GM19468 (cell line): ENCODE results near the gene ABL1.

Source experiments
- ATAC-seq: cut with Tn5 transposase; IDR thresholded peaks from one replicate; pipeline ENCODE4 v1.9.1; 2021; ENCODE audit warnings: mild to moderate bottlenecking, moderate library complexity, moderate number of reproducible peaks; ENCODE audit not compliant: unreplicated experiment; ENCODE audit errors: extremely low read depth

Gene ABL1

DNA sequence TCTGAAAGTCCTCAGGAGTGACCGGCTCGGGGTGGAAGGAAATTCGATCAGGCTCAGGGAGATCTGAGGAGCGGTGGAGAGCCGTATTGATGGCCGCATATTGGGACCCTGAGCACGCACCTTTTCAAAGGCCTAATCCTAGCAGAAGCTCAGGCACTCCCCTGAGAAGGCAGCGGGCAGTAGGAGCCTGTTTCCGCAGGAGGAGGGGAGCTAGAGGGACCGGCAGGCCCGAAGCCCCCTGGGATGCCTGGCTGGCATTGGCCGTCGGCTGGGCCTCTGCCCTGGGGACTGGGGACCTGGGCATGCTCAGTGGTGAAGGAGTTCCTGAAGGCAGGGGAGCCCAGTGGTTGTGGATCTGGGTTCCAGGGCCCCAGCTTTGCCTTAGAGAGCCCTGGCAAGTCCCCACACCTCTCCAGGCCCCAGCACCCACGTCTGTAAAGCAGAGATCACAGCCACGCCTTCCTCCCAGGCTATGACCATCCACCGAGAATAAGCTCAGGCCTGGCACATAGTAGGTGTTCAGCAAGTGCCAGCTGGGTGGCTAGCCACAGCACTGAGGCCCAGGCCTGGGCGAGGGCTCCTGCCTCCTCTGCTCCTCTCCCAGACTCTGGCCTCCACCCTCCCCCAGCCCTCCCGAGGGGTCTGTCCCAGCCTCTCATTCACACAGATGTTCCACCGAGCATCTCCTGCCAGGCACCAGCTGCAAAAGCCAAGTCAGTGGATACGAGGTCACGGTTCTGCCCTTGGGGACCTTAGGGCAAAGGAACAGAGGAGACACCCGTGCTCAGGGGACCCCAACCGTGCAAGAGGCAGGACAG, 78.8 kb downstream of the ABL1 start:
- no peak for ATAC-seq

DNA sequence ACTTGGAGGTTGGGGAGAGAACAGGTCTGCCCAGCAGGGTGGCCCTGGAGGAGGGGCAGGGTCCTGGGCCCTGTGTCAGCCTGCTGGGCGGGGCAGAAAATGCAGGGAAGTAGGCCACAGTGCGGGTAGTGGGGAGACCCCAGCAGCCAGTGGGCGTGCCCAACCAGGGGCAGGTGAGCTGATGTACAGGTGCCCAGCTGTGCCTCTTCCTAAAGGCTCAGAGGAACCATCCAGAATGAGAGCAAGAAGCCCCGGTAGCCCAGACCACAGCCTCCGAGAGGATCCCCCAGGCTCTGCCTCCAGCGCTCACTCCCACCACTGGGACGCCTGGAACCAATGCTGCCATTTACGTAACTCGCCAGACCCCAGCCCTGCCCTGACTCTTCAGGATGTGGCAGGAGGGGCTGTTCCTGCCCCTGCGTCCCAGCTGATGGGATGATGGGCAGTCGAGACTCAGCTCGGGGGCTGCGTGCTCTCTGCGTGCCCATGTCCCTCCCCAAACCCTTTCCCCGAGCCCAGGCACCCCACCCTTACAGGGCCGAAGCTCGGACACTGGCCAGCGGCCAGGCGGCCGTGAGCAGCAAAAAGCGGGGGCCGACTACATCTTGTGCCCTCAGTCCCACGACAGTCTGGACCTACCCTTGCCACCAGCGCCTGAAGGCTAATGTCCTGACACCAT, 79.5 kb downstream of the ABL1 start:
- ATAC-seq = no peak

DNA sequence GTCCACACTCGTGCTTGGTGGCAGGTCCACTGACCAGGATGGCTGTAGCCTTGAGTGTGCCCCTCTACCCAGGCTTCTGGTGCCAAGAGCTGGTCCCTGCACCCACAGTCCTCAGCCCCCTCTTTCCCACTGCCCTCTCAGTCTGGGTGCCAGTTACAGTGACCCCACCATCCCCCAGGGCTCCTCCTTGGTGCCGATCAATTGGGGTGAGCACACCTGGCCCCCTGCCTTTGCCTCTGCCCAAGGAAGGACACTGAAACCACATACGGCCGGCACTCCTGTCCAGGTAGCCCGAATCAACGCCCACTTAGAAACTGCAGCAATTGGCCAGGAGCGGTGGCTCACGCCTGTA, 80.0 kb downstream of the ABL1 start:
- no peak for ATAC-seq

DNA sequence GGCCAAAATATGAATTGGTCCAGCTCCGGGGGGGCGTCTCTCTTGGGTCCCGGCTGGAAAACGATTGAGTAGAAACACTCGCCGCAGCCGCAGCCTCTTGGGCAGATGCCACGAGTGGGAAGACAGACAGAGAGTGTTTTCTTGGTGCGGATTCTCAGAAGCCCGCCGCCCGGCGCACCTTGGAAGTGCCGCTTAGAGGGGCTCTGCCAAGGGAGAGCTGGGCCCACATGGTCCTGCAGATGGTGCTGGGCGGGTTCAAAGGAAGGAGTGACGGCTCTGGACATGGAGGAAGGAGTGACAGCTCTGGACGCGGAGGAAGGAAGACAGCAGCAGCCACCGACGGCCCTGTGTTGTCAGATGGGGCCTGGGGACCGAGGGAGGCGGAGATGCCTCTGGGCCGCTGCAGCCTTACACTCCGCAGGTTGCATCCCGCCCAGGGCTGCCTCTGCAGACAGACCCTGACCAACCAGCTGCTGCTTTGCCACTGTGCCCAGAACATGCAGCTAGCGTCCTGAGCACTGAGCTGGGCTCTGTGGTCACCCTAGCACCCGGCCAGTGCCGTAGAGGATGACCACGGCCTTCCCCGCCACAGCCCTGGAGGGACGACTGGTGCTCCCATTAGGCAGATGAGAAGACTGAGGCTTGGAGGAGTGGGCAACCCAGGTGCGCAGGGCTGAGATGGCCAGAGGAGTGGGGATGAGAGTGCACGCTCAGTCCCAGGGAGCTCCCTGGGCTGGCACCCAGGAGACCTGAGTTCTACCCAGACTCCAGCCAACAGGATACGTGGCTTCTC, 82.3 kb downstream of the ABL1 start:
- ATAC-seq = no peak

DNA sequence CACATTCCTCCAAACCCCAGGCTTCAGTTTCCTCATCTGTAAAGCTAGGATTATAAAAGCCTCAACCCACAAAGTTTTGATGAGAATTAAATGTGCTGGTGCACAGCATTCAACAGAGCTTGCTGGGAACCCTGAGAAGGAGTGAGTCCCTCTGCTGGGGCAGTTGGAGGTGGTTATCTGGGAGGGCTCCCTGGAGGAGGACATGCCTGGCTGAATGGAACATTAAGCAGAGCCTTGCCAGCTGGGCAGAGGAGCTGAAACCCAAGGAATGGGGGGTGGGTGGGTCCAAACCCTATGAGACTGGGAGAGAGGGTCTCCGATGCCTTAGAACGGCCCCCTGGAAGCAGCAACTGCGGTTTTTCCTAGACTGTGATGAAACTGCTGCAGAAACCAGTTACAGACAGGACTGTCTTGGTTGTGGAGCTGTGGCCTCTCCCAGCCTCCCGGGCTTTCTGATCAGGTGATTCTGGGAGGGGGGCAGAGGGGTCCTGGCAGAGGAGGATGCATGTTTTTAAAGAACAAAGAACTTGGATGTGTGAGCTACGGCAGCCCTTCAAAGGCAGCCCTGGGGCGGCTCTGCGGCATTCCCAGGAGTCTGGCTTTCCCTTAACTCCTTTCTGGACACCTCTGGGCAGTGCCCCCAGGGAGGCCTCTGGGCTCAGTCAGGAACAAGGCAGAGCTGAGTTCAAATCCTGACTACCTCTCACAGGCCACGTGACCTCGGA, 83.2 kb downstream of the ABL1 start:
- ATAC-seq = no peak

DNA sequence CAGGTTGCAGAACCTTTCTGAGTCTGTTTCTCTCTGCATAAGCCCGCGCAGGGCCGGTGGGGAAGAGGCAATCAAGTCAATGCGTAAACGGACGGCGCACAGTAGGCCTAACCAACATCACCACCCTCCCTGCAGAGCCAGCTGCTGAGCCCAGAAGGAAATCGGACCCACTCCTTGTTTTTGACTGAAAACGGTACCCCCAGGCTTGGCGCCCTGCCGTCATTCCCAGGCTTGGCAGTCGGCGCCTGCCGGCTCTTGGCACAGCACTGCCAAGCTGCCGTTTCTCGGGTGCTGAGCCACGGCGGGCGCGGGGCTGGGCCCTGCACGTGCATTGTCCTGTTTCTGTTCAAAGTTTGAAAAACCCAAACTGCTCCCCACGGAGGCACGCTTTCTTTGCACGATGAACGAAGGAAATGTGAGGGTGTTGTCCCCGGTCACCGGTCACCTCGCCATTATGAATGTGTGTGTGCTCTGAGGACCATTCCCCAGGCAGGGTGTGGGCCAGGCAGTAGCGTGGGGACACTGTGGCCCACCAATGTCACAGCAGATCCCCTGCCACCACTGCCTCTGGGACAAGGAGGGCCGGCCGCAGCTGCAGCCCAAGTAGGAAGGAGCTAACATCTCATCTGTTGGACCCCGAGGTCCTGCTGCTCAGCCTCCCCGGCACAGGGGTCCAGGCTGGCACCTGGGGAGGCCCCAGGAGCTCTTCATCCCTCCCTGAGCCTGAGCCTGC, 83.9 kb downstream of the ABL1 start:
- no peak for ATAC-seq

DNA sequence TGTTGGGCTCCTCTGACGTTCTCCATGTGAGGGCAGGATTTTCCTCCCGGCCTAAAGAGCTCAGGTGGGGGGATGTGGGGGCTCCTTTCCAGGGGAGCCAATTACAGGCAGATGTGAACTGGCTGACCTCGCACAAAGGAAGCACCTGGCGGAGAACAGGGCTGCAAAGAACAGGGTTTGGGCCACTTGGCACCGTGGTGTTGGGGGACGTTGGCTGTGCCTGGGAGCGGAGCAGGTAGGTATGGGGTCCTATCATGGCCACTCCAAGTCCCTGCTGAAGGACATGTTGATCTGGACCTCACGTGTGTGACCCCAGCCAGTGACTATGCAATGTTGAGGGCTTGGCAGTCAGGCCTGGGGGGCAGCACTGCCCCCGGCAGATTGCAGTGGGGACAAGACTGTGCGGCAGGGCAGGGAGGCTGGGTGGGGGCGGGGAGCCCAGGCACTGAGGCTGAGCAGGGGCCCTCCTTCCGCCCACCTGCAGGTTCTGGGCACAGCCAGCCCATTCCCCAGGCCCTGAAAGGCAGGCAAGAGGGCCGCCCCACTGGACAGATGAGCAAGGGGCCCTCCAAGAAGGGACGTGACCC, 84.6 kb downstream of the ABL1 start:
- ATAC-seq = no peak

DNA sequence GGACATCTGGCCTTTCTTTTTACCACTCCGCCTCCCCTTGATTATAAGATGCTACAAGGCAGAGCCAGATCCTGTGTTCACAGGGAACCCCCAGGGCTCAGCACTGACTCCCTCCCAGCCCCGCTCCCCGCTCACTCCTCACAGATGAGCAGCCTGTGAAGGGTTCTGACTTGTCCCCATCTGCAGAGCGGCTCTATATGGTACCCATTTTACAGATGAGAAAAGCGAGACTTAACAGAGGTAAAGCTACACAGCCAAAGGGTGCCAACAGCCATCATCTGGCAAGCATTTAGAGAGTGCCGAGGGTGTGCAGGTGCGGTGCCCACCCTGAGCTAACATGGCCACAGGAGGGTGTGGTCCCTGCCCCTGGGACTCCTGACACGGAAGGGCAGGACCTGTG, 85.2 kb downstream of the ABL1 start:
- no peak for ATAC-seq

DNA sequence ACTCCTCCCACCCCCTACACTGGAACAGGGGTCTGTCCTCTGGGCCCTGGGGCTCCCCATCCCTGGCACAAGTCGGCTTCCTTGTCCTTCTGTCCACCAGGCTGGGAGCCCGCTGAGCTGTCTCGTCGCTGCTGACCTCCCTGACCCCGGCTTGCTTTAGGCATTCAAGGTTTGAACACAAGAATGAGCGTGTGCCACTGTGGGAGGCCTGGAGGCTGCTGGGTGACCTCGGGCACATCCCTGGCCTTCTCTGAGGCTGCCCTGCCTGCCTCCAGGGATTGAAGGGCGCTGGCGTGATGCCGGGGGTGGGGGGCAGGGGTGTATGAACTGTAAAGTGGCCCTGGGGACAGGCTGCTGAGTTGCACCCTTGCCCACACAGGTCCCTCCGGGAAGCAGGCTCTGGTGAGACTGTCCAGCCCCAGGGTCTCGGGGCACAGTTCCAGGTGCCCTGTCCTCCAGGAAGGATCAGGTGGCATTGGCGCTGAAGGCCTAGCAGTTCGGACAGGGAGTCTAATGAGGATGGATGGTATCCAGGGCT, 85.8 kb downstream of the ABL1 start:
- ATAC-seq = no peak

DNA sequence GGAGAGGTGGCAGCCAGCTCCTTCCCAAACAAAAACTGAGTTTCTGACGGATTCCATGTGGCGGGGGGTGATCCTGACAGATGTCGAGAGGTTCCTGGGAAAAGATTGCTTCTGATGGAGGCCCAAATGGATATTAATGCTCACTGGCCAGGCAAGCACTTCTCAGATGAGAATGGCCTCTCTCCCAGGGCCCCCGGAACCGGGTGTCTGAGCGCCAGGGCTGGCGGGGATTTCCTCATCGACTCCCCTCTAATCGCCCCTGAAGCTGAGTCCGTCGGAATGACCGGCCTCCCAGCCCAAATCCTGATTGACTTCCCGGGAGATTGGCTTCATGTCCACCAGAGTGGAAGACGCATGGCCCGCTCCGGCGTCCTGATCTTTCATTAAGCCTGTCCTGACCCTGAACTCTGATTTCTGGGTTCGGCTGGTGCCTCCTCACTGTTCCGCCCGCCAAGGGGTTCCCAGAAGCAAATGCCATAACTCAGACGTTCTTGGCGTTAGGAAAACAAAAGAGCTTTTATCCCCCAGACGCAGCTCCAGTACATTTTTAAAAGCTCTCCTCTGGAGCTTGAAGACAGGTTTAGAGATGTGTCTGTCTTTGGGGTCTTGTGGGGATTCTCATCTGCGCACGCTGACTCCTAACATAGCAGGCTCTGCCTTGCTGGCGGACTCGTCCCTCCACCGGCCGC, 86.4 kb downstream of the ABL1 start:
- no peak for ATAC-seq

DNA sequence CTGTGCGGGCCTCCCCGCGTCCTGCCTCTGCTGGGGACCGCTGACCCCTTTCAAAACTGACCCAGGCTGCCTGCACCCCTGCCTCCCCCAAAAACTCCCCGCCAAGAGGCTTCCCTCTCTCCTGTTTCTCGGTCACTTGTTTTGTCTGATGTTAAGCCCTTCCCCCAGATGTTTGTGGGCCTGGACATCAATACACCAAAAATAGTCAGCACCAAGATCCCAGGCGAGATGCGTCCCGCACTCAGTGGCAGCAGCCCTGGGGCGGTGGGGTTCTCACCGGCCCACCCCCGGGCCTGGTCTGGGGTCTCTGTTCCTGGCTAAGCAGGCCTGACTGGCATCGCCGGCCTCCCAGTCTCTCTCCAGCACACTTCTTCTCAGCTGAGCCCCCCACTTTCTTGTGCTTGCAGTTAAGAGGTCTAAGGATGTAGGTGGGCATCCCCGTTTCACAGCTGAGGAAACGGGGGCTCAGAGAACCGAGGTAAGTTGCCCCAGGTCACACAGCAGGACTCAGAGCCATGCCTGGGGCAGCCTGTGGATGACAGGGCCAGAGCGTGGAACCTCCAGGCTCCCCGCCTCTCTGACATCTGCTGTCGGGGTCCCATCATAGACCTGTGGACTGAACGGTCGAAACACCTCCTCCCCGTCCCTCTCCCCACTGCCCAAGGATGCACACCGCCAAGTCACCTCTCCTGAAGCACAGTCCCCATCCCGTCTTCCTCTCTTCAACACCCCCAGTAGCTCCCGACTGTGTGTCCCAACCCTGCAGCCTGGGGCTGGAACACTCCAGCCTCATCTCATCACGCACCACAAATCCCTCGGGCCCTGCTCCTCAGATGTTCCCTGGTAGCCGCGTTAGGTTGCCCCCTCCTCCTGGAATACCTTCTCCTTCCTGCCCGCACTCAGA, 87.2 kb downstream of the ABL1 start:
- ATAC-seq = no peak

DNA sequence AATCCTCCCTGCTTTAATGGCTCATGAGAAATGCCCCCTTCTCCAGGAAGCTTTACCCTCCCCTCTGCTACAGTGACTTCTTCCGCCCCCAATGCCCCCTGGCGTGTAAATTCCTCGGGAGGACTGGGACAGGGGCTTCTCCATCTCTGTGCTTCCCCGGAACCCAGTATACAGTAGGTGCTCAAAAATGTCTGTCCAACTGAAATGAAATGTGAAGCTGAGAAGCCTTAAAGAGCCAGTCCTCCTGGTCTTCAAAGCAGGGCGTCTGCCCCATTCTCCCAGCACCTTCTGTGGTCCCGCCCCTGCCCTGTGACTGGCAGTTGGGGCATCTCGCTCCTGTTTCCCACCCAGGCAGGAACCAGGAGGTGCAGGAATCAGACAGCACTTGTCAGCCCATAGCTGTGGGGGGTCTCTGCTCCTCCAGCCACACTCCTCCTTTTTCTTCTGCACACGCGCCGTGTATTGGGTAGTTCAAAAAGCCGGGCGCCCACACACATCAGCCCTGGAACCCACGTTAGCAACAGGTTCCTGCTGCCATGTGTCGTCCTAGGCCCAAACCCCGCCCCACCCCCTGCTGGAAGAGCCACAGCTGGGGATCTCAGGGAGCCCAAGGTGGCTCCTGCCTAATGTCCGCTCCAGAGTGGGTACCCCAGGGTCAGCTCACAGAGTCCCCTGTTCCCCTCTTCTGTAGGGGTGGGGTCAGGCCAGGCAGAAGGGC, 88.0 kb downstream of the ABL1 start:
- no peak for ATAC-seq

DNA sequence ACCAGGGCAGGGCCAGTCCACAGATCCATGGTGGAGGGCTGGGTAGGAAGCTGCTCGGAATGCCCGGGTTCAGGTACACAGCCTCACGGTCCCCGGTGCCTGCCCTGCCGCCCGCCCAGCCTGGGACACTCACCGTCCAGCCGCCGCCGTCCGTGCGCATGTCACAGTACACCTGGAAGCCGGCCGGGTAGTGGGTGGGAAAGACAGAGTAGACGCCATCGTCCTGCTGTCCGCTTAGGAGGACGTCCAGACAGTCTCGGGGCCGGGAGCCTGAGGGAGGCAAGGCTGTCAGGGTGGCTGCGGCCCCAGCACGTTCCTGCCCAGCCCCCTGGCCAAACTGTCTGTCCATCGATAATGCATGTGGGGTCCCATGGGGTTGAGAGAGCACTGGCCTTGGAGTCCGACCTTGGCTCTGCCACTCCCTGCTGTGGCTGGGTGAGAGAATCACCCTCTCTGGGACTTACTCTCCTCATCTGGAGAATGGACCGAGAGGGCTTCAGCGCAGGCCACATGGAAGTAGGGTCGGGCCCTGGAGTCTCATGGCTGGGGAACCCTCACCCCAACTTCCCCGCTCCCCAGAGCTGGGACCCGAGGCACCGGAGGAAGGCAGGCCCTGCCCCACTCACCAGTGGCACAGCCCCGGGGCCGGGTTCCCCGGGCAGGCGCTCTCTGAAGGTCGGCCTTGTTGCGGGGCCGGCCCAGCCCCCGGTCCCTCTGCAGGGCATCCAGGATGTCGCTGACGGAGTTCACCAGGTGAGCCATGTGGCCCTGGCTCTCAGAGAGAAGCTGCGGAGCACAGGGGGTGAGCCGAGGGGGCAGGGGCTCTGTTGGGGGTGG, 88.8 kb downstream of the ABL1 start:
- ATAC-seq = no peak

DNA sequence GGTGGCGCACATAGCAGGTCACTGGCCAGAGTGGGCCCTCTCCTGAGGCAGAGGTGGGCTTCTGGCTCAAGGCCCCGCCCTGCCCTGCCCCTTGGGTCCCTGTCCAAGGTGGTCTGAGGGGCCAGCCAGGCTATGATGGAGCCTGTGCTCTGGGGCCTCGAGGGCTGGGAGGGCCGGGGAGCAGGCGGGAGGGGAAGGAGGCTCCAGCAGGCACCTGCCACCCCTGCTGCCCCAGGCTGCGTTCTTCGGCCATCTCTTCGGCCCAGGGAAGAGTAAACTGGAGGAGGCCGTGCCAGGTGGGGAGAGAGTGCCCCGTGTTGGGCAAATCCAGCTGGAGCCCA, 89.4 kb downstream of the ABL1 start:
- ATAC-seq = no peak

DNA sequence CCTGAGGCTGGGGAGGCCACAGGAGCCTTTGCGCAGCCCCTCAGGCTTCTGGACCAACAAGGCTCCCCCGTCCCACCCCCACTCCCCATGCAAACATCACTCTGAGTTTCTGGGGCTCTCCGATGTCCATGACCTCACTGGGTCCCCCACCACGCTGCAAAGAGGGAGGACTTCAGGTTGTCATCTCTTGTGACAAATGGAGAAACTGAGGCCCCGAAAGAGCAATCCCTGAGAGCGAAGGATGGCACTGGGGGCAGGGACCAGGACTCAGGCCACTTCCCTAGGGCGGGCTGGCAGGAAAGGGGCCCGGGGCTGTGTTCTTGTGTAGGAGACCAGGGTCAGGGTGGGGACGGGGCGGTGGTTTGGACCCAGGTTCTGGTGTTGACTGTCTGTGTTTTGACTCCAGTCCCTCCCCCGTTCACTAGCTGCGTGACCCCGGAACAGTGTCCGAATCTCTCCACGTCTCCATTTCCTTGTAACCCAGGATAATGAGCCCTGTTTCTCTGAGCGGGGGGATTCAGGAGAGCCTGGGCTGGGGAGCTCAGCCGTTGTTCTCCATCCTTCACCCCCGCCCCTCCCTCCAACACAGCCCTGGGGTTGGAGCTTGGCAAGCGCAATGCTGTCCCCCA, 90.1 kb downstream of the ABL1 start:
- ATAC-seq = no peak

DNA sequence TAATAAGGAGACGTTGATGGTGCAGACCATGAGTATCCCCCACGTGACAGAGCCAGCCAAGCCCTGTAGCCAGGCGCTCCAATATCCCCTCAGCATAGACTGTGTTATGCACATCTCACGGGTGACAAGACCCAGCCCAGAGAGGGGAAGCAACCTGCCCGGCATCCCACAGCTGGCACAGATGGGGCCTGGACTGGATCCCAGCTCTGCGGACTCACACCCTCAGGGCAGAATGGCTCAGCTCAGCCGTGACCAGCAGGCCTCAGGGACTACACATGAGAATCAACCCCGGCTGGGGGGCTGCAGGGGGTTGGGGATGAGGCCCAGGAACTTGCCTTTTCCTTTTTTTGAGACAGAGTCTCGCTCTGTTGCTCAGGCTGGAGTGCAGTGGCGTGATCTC, 92.3 kb downstream of the ABL1 start:
- ATAC-seq = no peak
